IPS-NIHi7 (cell line): ENCODE results near the gene FBH1.
"Not testable (repeated sequence)": the region's sequence is repeated elsewhere in the genome, so short reads cannot be mapped to it uniquely, and the experiment has no call there.

Source experiments
- DNase-seq: peaks from one replicate; pipeline ENCODE4 v3.0.0; 2012; ENCODE audit warnings: mixed read lengths; ENCODE audit errors: extremely low spot score

Gene FBH1

GRCh38 chr10:5876181-5876768 lies 13.8 kb upstream of the FBH1 start:
- no peak for DNase-seq

- DNase-seq: not testable (repeated sequence)
Observed at GRCh38 chr10:5877041-5877440, 13.0 kb upstream of the FBH1 start.

GRCh38 chr10:5882961-5883360 lies 7.1 kb upstream of the FBH1 start:
- no peak for DNase-seq

GRCh38 chr10:5885619-5886018 lies 4.4 kb upstream of the FBH1 start:
- no peak for DNase-seq

GRCh38 chr10:5887029-5887428 lies 3.0 kb upstream of the FBH1 start:
- DNase-seq: no peak

- DNase-seq: no peak
Observed at GRCh38 chr10:5887641-5888040, 2.4 kb upstream of the FBH1 start.

GRCh38 chr10:5888351-5888750 lies 1.7 kb upstream of the FBH1 start:
- DNase-seq: no peak

- DNase-seq: peak; percentile 54
Observed at GRCh38 chr10:5888843-5889623, 1.0 kb upstream of the FBH1 start.

- no peak for DNase-seq
Observed at GRCh38 chr10:5890452-5890915, 441 bp downstream of the FBH1 start.

- DNase-seq: no peak
Observed at GRCh38 chr10:5891009-5891408, 966 bp downstream of the FBH1 start.

GRCh38 chr10:5892007-5892406 lies 2.0 kb downstream of the FBH1 start:
- no peak for DNase-seq

- DNase-seq: no peak
Observed at GRCh38 chr10:5893321-5893720, 3.3 kb downstream of the FBH1 start.

GRCh38 chr10:5894403-5894802 lies 4.4 kb downstream of the FBH1 start:
- DNase-seq: no peak

- no peak for DNase-seq
Observed at GRCh38 chr10:5894873-5895272, 4.8 kb downstream of the FBH1 start.

- DNase-seq: no peak
Observed at GRCh38 chr10:5895365-5895764, 5.3 kb downstream of the FBH1 start.

GRCh38 chr10:5895804-5896203 lies 5.8 kb downstream of the FBH1 start:
- DNase-seq: peak; percentile 7

GRCh38 chr10:5896208-5897052 lies 6.4 kb downstream of the FBH1 start:
- peak; percentile 10 for DNase-seq

GRCh38 chr10:5897053-5897340 lies 7.0 kb downstream of the FBH1 start:
- DNase-seq: no peak

- DNase-seq: no peak
Observed at GRCh38 chr10:5897504-5897903, 7.5 kb downstream of the FBH1 start.

- DNase-seq: no peak
Observed at GRCh38 chr10:5898163-5898562, 8.1 kb downstream of the FBH1 start.

- DNase-seq: no peak
Observed at GRCh38 chr10:5900247-5900646, 10.2 kb downstream of the FBH1 start.

GRCh38 chr10:5902511-5903274 lies 12.7 kb downstream of the FBH1 start:
- no peak for DNase-seq
